Pancreas (tissue), 10 donors: Measurements from ENCODE around the gene SRGAP2B. TPM values are rescaled to one million over a fixed set of nuclear protein-coding genes. Genes with fewer than 3 reads are reported as not detected.
"Not testable (repeated sequence)": the region's sequence is repeated elsewhere in the genome, so short reads cannot be mapped to it uniquely, and the experiment has no call there.

ENCODE experiments used
- ATAC-seq, 4 donors: fragments of 200-7000 bp; cut with Tn5 transposase; one replicate each; pipeline versions ENCODE4 v1.8.0 to v1.9.1; 2020; ENCODE audit warnings: mild to moderate bottlenecking in 4 of 4, moderate library complexity in 4 of 4
- DNase-seq, 6 donors: peaks; one replicate each; pipeline ENCODE4 v3.0.0-alpha.2; 2020
- FAIRE-seq: peaks from 2 replicates; lab custom pipeline; 2012; peaks lifted over from hg19 to GRCh38; lab: Jason Lieb, UNC
- H3K27ac ChIP-seq, 4 donors: fragments of 200-600 bp; sonication (generic); 1 replicate in 3 of 4; 2 replicates in 1 of 4; pipeline versions ENCODE4 v1.5.0 to v1.8.0; 2020
- H3K27me3 ChIP-seq, 4 donors: fragments of 200-600 bp; one replicate each; pipeline ENCODE4 v1.8.0; 2021
- H3K36me3 ChIP-seq, 3 donors: fragments of 200-600 bp; sonication (generic) in 1 of 3; one replicate each; pipeline versions ENCODE4 v1.5.0 to v1.8.0; 2020 to 2021
- H3K4me1 ChIP-seq, 3 donors: fragments of 200-600 bp; one replicate each; pipeline ENCODE4 v1.8.0; 2021
- H3K4me3 ChIP-seq, 4 donors: fragments of 200-600 bp; sonication (generic) in 2 of 4; one replicate each; pipeline versions ENCODE4 v1.5.0 to v1.8.0; 2020 to 2021
- H3K9me3 ChIP-seq, 4 donors: fragments of 200-600 bp; one replicate each; pipeline ENCODE4 v1.8.0; 2021
- WGBS, 2 donors: extraction: QIAGEN DNeasy Blood & Tissue Kit; methylation state at CpG; one replicate each; pipeline ENCODE4 v1.1.7; 2013; 5-methylcytosine and 5-hydroxymethylcytosine counted together
- intact Hi-C, 3 donors: fragments of 100-400 bp; cut with DNase I; formaldehyde crosslinking; loops; one replicate each; pipeline versions ENCODE4 v1.11.1 to v1.14.2; 2022
- polyA plus RNA-seq, 2 donors: library from polyadenylated mRNA; stranded (reverse); fragments of 200-250 nt; gene quantifications; one replicate each; pipeline ENCODE4 v1.2.3, GENCODE V29; 2013
- total RNA-seq, 6 donors: library from RNA; stranded (reverse); fragmentation: NEBNext Ultra II Directional in 4 of 6; extraction: Animal tissue kit (Norgen Biotek cat#: 25700) in 4 of 6; gene quantifications; one replicate each; pipeline versions ENCODE4 v1.2.1 to v1.2.4, GENCODE V29; 2021 to 2023
- donor health status: healthy with polysubstance abuse.
- donor health status: DM: no; HTN: no; CAD: no; lungs with moderate emphysema.
- donor health status: DM: no; HTN: no; CAD: no.
- donor health status: control.
- donor health status: control.
- donor health status: Bipolar disorder and iron deficiency.
- donor health status: DM: yes; HTN: yes; CAD: no.
- donor health status: DM: no; HTN: no; CAD: no.
- donor health status: DM: no; HTN: no; CAD: no.
- donor health status: DM: yes; HTN: yes; CAD: no.

SRGAP2B gene
- total and polyA plus RNA-seq, 8 donors: 2.2 to 13.0 (median 4.6) TPM

DNA sequence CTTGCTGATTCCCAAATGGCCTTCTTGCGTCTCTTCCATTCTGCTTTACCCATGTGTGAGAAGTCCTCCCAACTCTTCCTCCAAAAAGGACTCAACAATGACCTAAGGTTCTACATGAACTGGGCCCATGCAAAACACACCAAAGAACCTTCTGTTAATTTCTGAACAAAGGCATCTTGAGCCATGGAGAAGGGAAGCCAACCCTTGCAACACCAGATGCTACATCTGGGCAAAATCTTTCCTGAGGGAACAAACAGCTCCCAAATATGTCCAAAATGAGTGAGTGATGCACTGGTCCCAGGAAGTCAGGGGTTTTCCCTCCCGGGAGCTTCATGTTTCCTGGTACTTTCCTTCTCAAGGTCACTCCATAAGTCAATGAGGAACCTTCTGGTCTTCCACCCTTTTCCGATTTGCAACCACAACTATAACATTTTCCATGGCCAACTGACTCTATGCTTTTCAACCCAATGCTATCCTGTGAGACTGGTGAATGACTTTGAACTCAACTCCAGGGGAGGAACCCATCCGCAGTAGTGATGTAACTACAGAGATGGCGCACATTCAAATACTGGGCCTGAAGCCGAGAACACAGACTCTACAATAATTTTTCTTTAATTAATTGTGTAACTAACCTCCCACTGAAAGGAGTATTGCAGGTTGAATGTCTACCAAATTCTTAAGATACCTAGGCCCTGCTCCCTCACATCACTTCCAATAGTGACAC lies 112.2 kb downstream of the SRGAP2B start:
- H3K27me3 ChIP-seq, H3K9me3 ChIP-seq, H3K4me3 ChIP-seq, H3K4me1 ChIP-seq, FAIRE-seq, ATAC-seq, H3K27ac ChIP-seq, DNase-seq, H3K36me3 ChIP-seq, intact Hi-C loops: not testable (repeated sequence)
- WGBS, 2 donors: 62 to 71% methylated on average over 1 of the region's 6 CpGs

- H3K27me3 ChIP-seq, DNase-seq, H3K27ac ChIP-seq, H3K4me3 ChIP-seq, ATAC-seq, FAIRE-seq, intact Hi-C loops, H3K4me1 ChIP-seq, H3K9me3 ChIP-seq, H3K36me3 ChIP-seq: not testable (repeated sequence)
- 80% methylated on average over 1 of the region's 4 CpGs; no CpG with 5 or more reads in 1 of the 2 donors for WGBS, 2 donors
These were observed 114.0 kb downstream of the SRGAP2B start for GRCh38 chr1:144981157-144981556.

DNA sequence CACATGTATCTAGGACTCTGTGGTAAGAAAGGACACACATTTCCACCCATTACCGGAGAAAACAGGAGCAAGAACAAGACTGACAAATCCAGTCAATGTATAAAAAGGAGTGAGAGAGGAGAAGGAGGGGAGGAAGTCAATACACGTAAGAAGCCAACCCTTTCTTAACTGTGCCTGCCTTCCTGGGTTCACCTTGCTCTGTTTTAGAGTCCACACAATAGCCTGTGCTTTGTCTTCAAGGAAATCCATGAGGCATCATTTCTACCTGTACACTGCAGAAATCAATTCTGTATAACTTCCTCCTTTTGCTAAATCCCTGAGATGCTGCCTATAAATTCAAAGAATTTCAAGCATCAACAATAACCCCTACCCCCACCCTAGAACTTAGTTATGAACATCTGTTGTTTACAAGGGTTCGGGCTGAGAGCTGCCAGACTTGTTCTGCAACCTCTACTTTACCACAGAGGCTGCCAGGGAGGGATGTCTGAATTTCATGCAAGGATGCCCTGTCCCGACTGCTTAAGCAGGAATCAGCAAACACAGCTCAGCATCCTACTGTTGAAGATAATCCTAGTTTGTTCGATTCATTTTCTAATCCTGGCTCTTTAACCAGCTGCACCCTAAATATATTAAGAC lies 115.0 kb downstream of the SRGAP2B start:
- FAIRE-seq, H3K36me3 ChIP-seq, H3K9me3 ChIP-seq, intact Hi-C loops, H3K4me1 ChIP-seq, H3K4me3 ChIP-seq, H3K27ac ChIP-seq, H3K27me3 ChIP-seq, DNase-seq: not testable (repeated sequence)
- 11 to 21% methylated on average over 1 of the region's 5 CpGs for WGBS, 2 donors
- ATAC-seq: peak; percentile 48 to 93 (median 80)

GRCh38 chr1:144977856-144978255 lies 117.3 kb downstream of the SRGAP2B start:
- H3K4me1 ChIP-seq, H3K9me3 ChIP-seq, DNase-seq, H3K27me3 ChIP-seq, intact Hi-C loops, H3K27ac ChIP-seq, H3K4me3 ChIP-seq, H3K36me3 ChIP-seq, FAIRE-seq: not testable (repeated sequence)
- no CpG with 5 or more reads among the region's 2 CpGs for WGBS, 2 donors
- ATAC-seq: peak in 2 of 4 donors; percentile 27 to 48

GRCh38 chr1:144971936-144972335 lies 123.2 kb downstream of the SRGAP2B start:
- H3K27ac ChIP-seq, H3K4me1 ChIP-seq, ATAC-seq, H3K9me3 ChIP-seq, FAIRE-seq, DNase-seq, H3K27me3 ChIP-seq, intact Hi-C loops, H3K36me3 ChIP-seq, H3K4me3 ChIP-seq: not testable (repeated sequence)
- no CpG with 5 or more reads among the region's 3 CpGs for WGBS, 2 donors

- H3K27ac ChIP-seq, ATAC-seq, H3K27me3 ChIP-seq, H3K9me3 ChIP-seq, FAIRE-seq, DNase-seq, H3K4me3 ChIP-seq, H3K4me1 ChIP-seq, H3K36me3 ChIP-seq, intact Hi-C loops: not testable (repeated sequence)
- 71 to 87% methylated on average over 3 of the region's 3 CpGs for WGBS, 2 donors
These were observed 128.6 kb downstream of the SRGAP2B start for GRCh38 chr1:144966488-144966887.

DNA sequence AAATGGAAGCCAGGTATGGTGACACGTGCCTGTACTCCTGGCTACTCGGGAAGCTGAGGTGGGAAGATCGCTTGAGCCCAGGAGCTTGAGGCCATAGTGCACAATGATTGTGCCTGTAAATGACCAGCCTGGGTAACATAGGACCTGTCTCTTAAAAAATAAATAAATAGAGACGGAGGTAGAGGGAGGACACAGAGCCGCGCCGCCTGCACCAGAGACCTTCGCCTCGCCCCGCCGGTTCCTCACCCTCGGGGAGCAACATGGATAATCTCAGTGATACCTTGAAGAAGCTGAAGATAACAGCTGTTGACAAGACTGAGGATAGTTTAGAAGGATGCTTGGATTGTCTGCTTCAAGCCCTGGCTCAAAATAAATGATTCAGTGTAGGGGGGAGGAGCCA lies 130.4 kb downstream of the SRGAP2B start:
- H3K4me1 ChIP-seq, FAIRE-seq, H3K27me3 ChIP-seq, ATAC-seq, intact Hi-C loops, H3K36me3 ChIP-seq, H3K27ac ChIP-seq, H3K9me3 ChIP-seq, H3K4me3 ChIP-seq: not testable (repeated sequence)
- peak in 2 of 6 donors; percentile 5 to 36 for DNase-seq
- WGBS, 2 donors: 89 to 90% methylated on average over 10 of the region's 12 CpGs

DNA sequence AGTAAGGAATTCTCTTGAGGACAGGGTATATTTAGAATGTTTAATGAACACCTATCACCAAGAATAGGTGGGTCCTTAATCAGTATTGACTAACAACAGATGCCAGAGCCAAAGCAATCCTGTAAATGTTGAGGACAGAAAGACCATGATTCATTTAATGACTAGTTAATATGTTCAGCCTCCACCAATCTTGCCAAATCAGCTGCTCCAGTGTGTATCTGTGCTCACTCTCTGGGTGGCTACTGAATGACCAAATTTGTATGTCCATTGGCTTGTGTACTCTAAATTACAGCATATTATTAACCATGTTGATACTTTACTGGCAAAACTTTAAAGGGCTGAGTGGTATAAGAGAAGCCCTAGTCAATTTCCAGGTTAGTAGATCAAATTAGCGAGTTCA lies 130.9 kb downstream of the SRGAP2B start:
- FAIRE-seq, H3K27me3 ChIP-seq, DNase-seq, H3K36me3 ChIP-seq, intact Hi-C loops, H3K27ac ChIP-seq, H3K4me3 ChIP-seq, H3K4me1 ChIP-seq, H3K9me3 ChIP-seq: not testable (repeated sequence)
- WGBS, 2 donors: 100% methylated on average over 1 of the region's 1 CpG; no CpG with 5 or more reads in 1 of the 2 donors
- peak in 3 of 4 donors; percentile 31 to 51 (median 38) for ATAC-seq

DNA sequence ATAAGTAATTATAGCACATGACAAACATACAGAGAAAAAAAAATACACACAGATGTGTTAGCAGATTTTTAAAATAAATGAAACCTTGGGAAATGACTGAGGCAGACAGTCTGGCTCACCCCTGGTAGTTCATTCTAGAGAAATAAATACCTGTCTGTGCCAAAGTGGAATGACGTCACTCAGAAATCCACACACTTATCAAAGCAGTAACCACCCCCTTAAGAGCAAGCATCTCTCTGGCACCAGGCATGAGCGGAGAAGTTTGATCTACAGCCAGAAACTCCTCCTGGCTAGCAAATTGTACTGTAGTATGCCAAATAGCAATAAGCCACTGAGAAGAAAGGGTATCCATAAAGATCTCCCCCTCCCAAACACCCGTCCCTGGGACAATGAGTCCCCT lies 131.6 kb downstream of the SRGAP2B start:
- intact Hi-C loops, FAIRE-seq, H3K27me3 ChIP-seq, H3K36me3 ChIP-seq, H3K4me3 ChIP-seq, H3K9me3 ChIP-seq, H3K27ac ChIP-seq, H3K4me1 ChIP-seq: not testable (repeated sequence)
- 45 to 63% methylated on average over 2 to 3 of the region's 3 CpGs for WGBS, 2 donors
- DNase-seq (peak in 1 of 6 donors; percentile 1), ATAC-seq (peak; percentile 55 to 91 (median 72))

DNA sequence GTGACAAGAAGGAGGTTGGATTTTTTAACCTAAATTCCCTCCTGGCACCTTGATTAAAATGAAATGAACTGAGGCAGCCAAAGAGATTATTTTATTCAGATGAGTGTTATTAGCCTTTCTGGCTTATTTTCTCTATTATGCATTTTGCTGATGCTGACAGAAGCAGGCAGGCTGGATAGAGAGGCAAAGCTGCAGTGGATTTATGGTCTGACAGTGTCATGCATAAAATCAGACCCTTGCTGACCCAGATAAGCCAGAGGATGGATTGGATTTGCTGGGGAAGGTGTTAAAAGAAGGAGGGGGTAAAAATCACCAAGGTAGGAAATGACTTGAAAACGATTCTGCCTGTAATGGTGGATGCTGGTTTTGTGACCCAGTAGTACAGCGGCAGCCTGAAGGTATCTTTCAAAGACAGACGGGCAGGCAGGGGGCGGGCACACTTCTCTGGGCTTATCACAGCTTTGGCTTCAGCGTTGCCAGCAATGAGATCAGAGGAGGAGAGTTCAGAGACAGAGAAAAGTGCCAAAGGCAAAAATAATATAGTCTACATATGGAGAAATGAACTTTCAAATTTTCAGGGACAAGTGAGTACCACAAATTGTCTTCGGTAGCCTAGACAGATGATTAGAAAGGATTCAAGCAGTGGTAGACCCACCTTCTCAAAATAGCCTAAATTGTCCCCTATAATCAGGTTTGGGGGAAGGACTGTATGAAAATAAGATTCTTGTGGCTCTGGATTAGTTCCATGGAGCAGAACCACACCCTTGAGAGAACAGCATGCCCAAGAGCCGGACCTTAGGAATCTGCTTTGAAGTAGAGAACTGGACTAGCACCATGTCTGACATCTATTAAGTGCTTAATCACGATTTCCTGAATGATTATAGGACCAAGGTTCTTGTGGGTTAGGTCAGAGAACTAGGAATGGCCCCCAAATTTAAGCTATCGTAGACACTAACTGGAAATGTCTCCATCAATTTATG lies 133.2 kb downstream of the SRGAP2B start:
- not testable (repeated sequence) for H3K9me3 ChIP-seq

GRCh38 chr1:144960929-144961488 lies 134.1 kb downstream of the SRGAP2B start:
- intact Hi-C loops, H3K9me3 ChIP-seq, H3K27ac ChIP-seq, H3K36me3 ChIP-seq, H3K4me1 ChIP-seq, H3K27me3 ChIP-seq, H3K4me3 ChIP-seq, FAIRE-seq, DNase-seq: not testable (repeated sequence)
- 88 to 90% methylated on average over 1 of the region's 4 CpGs for WGBS, 2 donors
- ATAC-seq: peak in 2 of 4 donors; percentile 37 to 49

More for the DNA sequence above, 133.2 kb downstream of the SRGAP2B start:
- H3K4me3 ChIP-seq, H3K27me3 ChIP-seq, H3K27ac ChIP-seq, DNase-seq, H3K4me1 ChIP-seq, H3K36me3 ChIP-seq, FAIRE-seq, intact Hi-C loops: not testable (repeated sequence)
- peak in 3 of 4 donors; percentile 58 to 66 (median 63) for ATAC-seq
- WGBS, 2 donors: no CpG with 5 or more reads among the region's 9 CpGs
